Spinal cord (tissue), 10 donors: Measurements from ENCODE around the gene CTNNA2. TPM values are rescaled to one million over a fixed set of nuclear protein-coding genes. Genes with fewer than 3 reads are reported as not detected.
A peak's percentile ranks its signal among the peaks of the same experiment; 100 is the strongest.
"Not testable (repeated sequence)": the region's sequence is repeated elsewhere in the genome, so short reads cannot be mapped to it uniquely, and the experiment has no call there.

Source experiments
- DNase-seq, 6 donors: peaks; one replicate each; pipeline versions ENCODE4 v3.0.0 to v3.0.0-alpha.2; 2013 to 2015; ENCODE audit warnings: low spot score in 6 of 6, low read depth in 4 of 6
- H3K27ac ChIP-seq: one replicate; pipeline ENCODE4 v1.5.1; 2013; ENCODE audit warnings: low read depth, low read length, control low read depth
- H3K27me3 ChIP-seq: one replicate; pipeline ENCODE4 v1.6.1; 2013; ENCODE audit warnings: low read length; ENCODE audit not compliant: control insufficient read depth, insufficient read depth
- H3K36me3 ChIP-seq: one replicate; pipeline ENCODE4 v1.6.1; 2013; ENCODE audit warnings: low read length; ENCODE audit not compliant: control insufficient read depth, insufficient read depth
- H3K4me1 ChIP-seq: one replicate; pipeline ENCODE4 v1.6.1; 2013; ENCODE audit warnings: low read length; ENCODE audit not compliant: control insufficient read depth, insufficient read depth
- H3K4me3 ChIP-seq: one replicate; pipeline ENCODE4 v1.5.1; 2013; ENCODE audit warnings: low read depth, low read length, control low read depth
- H3K9me3 ChIP-seq: one replicate; pipeline ENCODE4 v1.6.1; 2013; ENCODE audit warnings: low read length; ENCODE audit not compliant: control insufficient read depth, insufficient read depth
- WGBS: methylation state at CpG from one replicate; pipeline ENCODE4 v1.1.5; 2013; ENCODE audit warnings: missing lambda C conversion rate; ENCODE audit not compliant: insufficient coverage; 5-methylcytosine and 5-hydroxymethylcytosine counted together
- polyA plus RNA-seq, 2 donors: library from polyadenylated mRNA; unstranded; fragments of 120-200 nt; gene quantifications; one replicate each; pipeline ENCODE4 v1.2.1, GENCODE V29; 2013; ENCODE audit not compliant: insufficient read length in 2 of 2
- total RNA-seq, 2 donors: library from RNA; depleted of rRNA in 1 of 2; stranded (reverse); fragments of 120-200 nt in 1 of 2; fragments of >200 nt in 1 of 2; gene quantifications; one replicate each; pipeline versions ENCODE4 v1.2.3 to v1.2.4, GENCODE V29; 2013 to 2014
- donor health status: healthy.

Gene CTNNA2
- total and polyA plus RNA-seq, 4 donors = 42.4 to 117 (median 84.7) TPM

GRCh38 chr2:80071941-80072340, 559.1 kb downstream of the CTNNA2 start:
- 93% methylated on average over 2 of the region's 2 CpGs for WGBS
- H3K36me3 ChIP-seq = no peaks in the 10 kb centered on the region

GRCh38 chr2:80073134-80073561, 560.3 kb downstream of the CTNNA2 start:
- Histone ChIP-seq H3K9me3 (no peaks in the 10 kb centered on the region), H3K4me1 (no peaks in the 10 kb centered on the region), H3K27me3 (no peaks in the 10 kb centered on the region), H3K27ac (no peak overlapping the region), H3K4me3 (no peak overlapping the region), H3K36me3 (no peaks in the 10 kb centered on the region)
- peak; percentile 56 to 94 (median 65) for DNase-seq
- WGBS = 32% methylated on average over 2 of the region's 2 CpGs

More at GRCh38 chr2:80071941-80072340, 559.1 kb downstream of the CTNNA2 start:
- H3K27ac ChIP-seq = no peak overlapping the region
- DNase-seq = peak in 1 of 6 donors; percentile 72
- no peaks in the 10 kb centered on the region for H3K9me3 ChIP-seq
- no peaks in the 10 kb centered on the region for H3K27me3 ChIP-seq
- no peak overlapping the region for H3K4me3 ChIP-seq
- no peaks in the 10 kb centered on the region for H3K4me1 ChIP-seq

- WGBS = no CpG with 5 or more reads among the region's 5 CpGs
- Histone ChIP-seq H3K27me3 (no peaks in the 10 kb centered on the region), H3K27ac (no peak overlapping the region), H3K9me3 (no peaks in the 10 kb centered on the region), H3K4me1 (no peaks in the 10 kb centered on the region), H3K36me3 (no peaks in the 10 kb centered on the region), H3K4me3 (no peak overlapping the region)
- no peak for DNase-seq
Measured at GRCh38 chr2:80074321-80075070, 561.6 kb downstream of the CTNNA2 start.

GRCh38 chr2:80075719-80076118, 562.9 kb downstream of the CTNNA2 start:
- H3K36me3 ChIP-seq = no peaks in the 10 kb centered on the region
- no peaks in the 10 kb centered on the region for H3K4me1 ChIP-seq
- H3K4me3 ChIP-seq = no peak overlapping the region
- H3K27me3 ChIP-seq = no peaks in the 10 kb centered on the region
- no peak overlapping the region for H3K27ac ChIP-seq
- H3K9me3 ChIP-seq = no peaks in the 10 kb centered on the region
- DNase-seq = no peak
- no CpG with 5 or more reads among the region's 1 CpG for WGBS

GRCh38 chr2:80078290-80079036, 565.6 kb downstream of the CTNNA2 start:
- H3K36me3 ChIP-seq = no peaks in the 10 kb centered on the region
- no peaks in the 10 kb centered on the region for H3K9me3 ChIP-seq
- no peaks in the 10 kb centered on the region for H3K4me1 ChIP-seq
- no peak overlapping the region for H3K27ac ChIP-seq
- WGBS = 95% methylated on average over 5 of the region's 6 CpGs
- no peaks in the 10 kb centered on the region for H3K27me3 ChIP-seq
- DNase-seq = no peak
- H3K4me3 ChIP-seq = no peak overlapping the region

- DNase-seq = no peak
- H3K27me3 ChIP-seq = no peaks in the 10 kb centered on the region
- no peaks in the 10 kb centered on the region for H3K4me1 ChIP-seq
- no peak overlapping the region for H3K4me3 ChIP-seq
- no peaks in the 10 kb centered on the region for H3K9me3 ChIP-seq
- H3K36me3 ChIP-seq = no peaks in the 10 kb centered on the region
- no peak overlapping the region for H3K27ac ChIP-seq
- no CpG with 5 or more reads among the region's 9 CpGs for WGBS
Measured at GRCh38 chr2:80080957-80081356, 568.1 kb downstream of the CTNNA2 start.

- H3K36me3 ChIP-seq = no peaks in the 10 kb centered on the region
- peak in 1 of 6 donors; percentile 74 for DNase-seq
- no peak overlapping the region for H3K27ac ChIP-seq
- no peaks in the 10 kb centered on the region for H3K4me1 ChIP-seq
- no peaks in the 10 kb centered on the region for H3K27me3 ChIP-seq
- H3K4me3 ChIP-seq = no peak overlapping the region
- WGBS = 86% methylated on average over 1 of the region's 2 CpGs
- H3K9me3 ChIP-seq = no peaks in the 10 kb centered on the region
Measured at GRCh38 chr2:80086831-80087230, 574.0 kb downstream of the CTNNA2 start.

- Histone ChIP-seq H3K4me3 (no peak overlapping the region), H3K9me3 (no peaks in the 10 kb centered on the region), H3K36me3 (no peaks in the 10 kb centered on the region), H3K27ac (no peak overlapping the region), H3K4me1 (no peaks in the 10 kb centered on the region), H3K27me3 (no peaks in the 10 kb centered on the region)
- WGBS = 50% methylated on average over 3 of the region's 4 CpGs
- no peak for DNase-seq
Measured at GRCh38 chr2:80091237-80091636, 578.4 kb downstream of the CTNNA2 start.

- no peaks in the 10 kb centered on the region for H3K36me3 ChIP-seq
- H3K27ac ChIP-seq = no peak overlapping the region
- DNase-seq = peak in 1 of 6 donors; percentile 67
- H3K9me3 ChIP-seq = no peaks in the 10 kb centered on the region
- no peaks in the 10 kb centered on the region for H3K27me3 ChIP-seq
- no peak overlapping the region for H3K4me3 ChIP-seq
- H3K4me1 ChIP-seq = no peaks in the 10 kb centered on the region
Measured at GRCh38 chr2:80092474-80092873, 579.6 kb downstream of the CTNNA2 start.

GRCh38 chr2:80098503-80098902, 585.7 kb downstream of the CTNNA2 start:
- H3K27me3 ChIP-seq, H3K36me3 ChIP-seq, H3K9me3 ChIP-seq, H3K4me3 ChIP-seq, DNase-seq, H3K27ac ChIP-seq, H3K4me1 ChIP-seq: not testable (repeated sequence)
- 88% methylated on average over 11 of the region's 12 CpGs for WGBS
